GM10266 (cell line): Measurements from ENCODE around the gene FBXL7.

Source experiments
- DNase-seq: peaks from one replicate; pipeline ENCODE4 v3.0.0; 2012; ENCODE audit errors: extremely low spot score
- TF ChIP-seq, protein P1 (sequence below): IDR thresholded peaks from 2 replicates; pipeline ENCODE4 v1.5.1; 2012; ENCODE audit warnings: mild to moderate bottlenecking, low read depth; ENCODE audit not compliant: control insufficient read depth, insufficient read depth; ENCODE audit errors: missing control alignments

Gene FBXL7

DNA sequence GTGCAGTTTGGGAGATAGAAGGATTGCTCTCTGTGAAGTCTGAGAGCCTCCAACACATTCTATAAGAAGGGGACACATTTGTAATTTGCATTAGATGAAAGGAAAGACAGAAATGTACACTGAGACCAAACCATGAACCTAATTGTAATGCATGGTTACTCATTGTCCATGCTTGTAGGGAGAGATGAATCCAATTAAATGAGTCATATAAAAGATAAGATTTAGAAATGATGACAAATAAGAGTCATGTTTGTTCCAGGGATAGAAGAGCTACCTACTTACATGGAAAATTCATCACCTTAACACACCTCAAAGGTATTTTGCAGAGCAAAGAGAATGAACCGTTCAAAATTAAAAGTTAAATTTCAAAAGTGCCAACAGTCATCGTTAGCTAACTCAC lies 85.1 kb downstream of the FBXL7 start:
- no peak for DNase-seq
- TF ChIP-seq, protein P1, sequence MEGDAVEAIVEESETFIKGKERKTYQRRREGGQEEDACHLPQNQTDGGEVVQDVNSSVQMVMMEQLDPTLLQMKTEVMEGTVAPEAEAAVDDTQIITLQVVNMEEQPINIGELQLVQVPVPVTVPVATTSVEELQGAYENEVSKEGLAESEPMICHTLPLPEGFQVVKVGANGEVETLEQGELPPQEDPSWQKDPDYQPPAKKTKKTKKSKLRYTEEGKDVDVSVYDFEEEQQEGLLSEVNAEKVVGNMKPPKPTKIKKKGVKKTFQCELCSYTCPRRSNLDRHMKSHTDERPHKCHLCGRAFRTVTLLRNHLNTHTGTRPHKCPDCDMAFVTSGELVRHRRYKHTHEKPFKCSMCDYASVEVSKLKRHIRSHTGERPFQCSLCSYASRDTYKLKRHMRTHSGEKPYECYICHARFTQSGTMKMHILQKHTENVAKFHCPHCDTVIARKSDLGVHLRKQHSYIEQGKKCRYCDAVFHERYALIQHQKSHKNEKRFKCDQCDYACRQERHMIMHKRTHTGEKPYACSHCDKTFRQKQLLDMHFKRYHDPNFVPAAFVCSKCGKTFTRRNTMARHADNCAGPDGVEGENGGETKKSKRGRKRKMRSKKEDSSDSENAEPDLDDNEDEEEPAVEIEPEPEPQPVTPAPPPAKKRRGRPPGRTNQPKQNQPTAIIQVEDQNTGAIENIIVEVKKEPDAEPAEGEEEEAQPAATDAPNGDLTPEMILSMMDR, result no peak

DNA sequence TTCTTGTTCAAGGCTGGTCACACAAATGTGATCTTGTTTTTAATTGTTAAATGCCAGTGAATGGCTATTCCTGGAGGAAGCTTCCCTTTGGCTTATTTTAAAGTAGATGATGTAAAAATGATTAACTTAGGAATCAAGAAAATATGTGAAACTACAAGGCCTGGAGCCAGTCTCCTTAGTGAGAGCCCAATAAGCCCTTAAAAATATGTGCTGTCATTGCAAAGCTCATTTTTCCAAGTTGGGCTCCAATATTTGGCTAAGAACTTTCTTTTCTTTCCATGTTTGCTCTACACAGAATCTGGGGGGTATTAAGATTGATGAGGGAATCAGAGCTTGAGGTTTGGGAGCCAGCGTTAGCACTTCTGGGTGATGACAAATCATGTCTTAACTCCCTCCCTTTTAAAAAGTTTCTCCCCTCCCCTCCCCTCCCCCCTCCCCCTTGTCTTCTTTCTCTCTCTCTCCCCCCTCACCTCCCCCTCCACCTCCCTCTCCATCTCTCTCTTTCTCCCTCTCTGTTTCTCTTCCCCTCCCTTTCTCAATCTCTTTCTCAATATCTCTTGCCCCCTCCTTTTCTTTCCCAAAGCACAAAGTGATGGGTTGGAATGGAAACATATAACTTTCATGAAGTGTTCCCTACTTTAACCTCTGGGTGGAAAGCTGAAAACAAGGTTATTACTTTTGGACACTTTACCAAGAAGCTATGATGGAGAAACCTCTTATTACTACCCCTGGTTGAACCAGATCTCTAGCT lies 86.0 kb downstream of the FBXL7 start:
- TF ChIP-seq, protein P1, result no peak
- no peak for DNase-seq

- TF ChIP-seq, protein P1, result no peak
- no peak for DNase-seq
These were observed 87.9 kb downstream of the FBXL7 start for GRCh38 chr5:15587916-15588315.

DNA sequence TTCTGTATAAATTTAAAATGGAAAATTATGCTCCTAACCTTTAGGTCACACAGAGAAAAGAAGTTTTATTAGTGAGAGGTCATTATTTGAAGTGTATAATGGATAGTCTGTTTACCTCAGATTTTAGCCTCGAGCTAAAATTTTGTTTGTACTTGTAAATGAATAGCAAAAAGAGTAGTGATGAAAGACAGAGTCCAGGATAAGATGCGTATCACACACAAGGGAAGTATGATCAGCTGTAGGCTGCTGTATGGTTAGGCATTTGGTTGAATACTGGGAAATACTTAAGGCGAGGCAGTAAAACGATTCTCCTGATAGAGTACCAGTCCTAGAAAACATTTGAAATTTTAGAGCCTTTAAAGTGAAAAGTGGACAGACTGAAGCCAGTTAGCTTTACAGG lies 92.7 kb downstream of the FBXL7 start:
- TF ChIP-seq, protein P1, result no peak
- no peak for DNase-seq

- TF ChIP-seq, protein P1, result no peak
- DNase-seq, result no peak
These were observed 95.1 kb downstream of the FBXL7 start for GRCh38 chr5:15594977-15595568.

DNA sequence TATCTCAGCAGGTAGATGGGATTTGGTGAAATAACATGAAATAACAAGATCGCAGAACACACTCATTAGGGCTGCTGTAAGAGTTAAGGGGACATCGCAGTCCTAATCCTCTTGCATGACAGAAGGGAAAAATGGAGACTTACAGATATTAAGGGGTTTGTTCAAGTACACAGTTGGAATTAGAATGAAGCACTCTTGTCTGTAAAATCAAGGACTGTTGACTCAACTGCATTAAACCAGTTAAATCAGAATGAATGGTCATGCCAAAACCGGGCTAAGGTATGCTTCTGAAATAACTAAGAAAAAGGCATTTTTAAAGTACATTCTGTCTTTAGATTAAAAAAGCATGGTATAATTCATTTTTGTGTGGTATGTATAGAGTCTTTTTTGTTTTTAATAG lies 95.9 kb downstream of the FBXL7 start:
- TF ChIP-seq, protein P1, result no peak
- no peak for DNase-seq

DNA sequence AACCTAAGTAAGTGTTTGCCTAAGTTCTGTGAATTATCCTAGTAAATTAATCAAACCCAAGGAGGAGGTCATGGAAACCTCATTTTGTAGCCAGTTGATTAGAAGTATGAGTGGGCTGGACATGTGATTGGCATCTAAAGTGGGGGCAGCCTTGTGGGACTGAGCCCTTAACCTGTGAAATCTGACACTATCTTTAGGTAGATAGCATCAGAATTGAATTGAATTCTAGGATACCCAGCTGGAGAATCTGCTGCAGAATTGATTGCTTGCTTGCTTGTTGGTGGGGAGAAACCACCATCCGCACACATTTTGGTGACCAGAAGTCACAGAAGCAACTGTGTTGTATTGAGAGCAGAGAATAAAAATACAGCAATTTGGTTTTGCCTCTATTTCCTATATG lies 97.0 kb downstream of the FBXL7 start:
- TF ChIP-seq, protein P1, result no peak
- no peak for DNase-seq
